GM12878 (cell line): ENCODE data around the gene CDKL5. TPM values are rescaled to one million over a fixed set of nuclear protein-coding genes. Genes with fewer than 3 reads are reported as not detected.
A peak's percentile ranks its signal among the peaks of the same experiment; 100 is the strongest.

ENCODE experiments used
- BACH1 ChIP-seq: fragments of 450-650 bp; IDR thresholded peaks from 2 replicates; pipeline ENCODE4 v1.6.1; 2017; ENCODE audit warnings: mild to moderate bottlenecking, borderline replicate concordance
- BHLHE40 ChIP-seq, 2 experiments: fragments of 450-650 bp in 1 of 2; IDR thresholded peaks; 2 replicates each; pipeline ENCODE4 v1.6.1; 2011 to 2017; ENCODE audit warnings: low read depth in 2 of 2, borderline replicate concordance in 1 of 2, improper control_type of control experiment in 1 of 2, low read length in 1 of 2, mild to moderate bottlenecking in 1 of 2
- CEBPZ ChIP-seq: fragments of 150-350 bp; IDR thresholded peaks from 2 replicates; pipeline ENCODE4 v1.6.1; 2016; ENCODE audit warnings: low read depth, low read length
- CTCF ChIP-seq, 3 experiments: IDR thresholded peaks in 2 of 3; conservative IDR thresholded peaks in 1 of 3; 2 replicates each; pipeline ENCODE4 v1.5.1; 2011; ENCODE audit warnings: low read depth in 3 of 3, low read length in 3 of 3, mild to moderate bottlenecking in 3 of 3, control low read depth in 2 of 3, moderate library complexity in 2 of 3, inconsistent platforms in 1 of 3, mixed read lengths in 1 of 3; ENCODE audit not compliant: control insufficient read depth in 2 of 3, insufficient read depth in 1 of 3; ENCODE audit errors: extremely low read depth in 1 of 3
- E2F8 ChIP-seq: fragments of 450-650 bp; IDR thresholded peaks from 2 replicates; pipeline ENCODE4 v1.6.1; 2018; ENCODE audit warnings: mild to moderate bottlenecking, low read depth, moderate library complexity; ENCODE audit not compliant: partially characterized antibody
- ESRRA ChIP-seq: IDR thresholded peaks from 2 replicates; pipeline ENCODE4 v1.6.1; 2012; ENCODE audit warnings: mild to moderate bottlenecking, low read length, improper control_type of control experiment
- HCFC1 ChIP-seq: fragments of 150-350 bp; IDR thresholded peaks from 2 replicates; pipeline ENCODE4 v1.6.1; 2014; ENCODE audit warnings: low read length
- MEF2B ChIP-seq: fragments of 450-650 bp; IDR thresholded peaks from 2 replicates; pipeline ENCODE4 v1.6.1; 2018; ENCODE audit warnings: mild to moderate bottlenecking, moderate library complexity; ENCODE audit not compliant: partially characterized antibody, poor library complexity, severe bottlenecking
- MYB ChIP-seq: fragments of 150-350 bp; IDR thresholded peaks from 2 replicates; pipeline ENCODE4 v1.6.1; 2014; ENCODE audit warnings: mild to moderate bottlenecking, low read depth, low read length, borderline replicate concordance
- RCOR1 ChIP-seq: conservative IDR thresholded peaks from 2 replicates; pipeline ENCODE4 v1.6.1; 2012; ENCODE audit warnings: low read depth, low read length, improper control_type of control experiment
- SIX5 ChIP-seq: IDR thresholded peaks from 2 replicates; pipeline ENCODE4 v1.6.1; 2011; ENCODE audit warnings: mild to moderate bottlenecking, low read depth, low read length, moderate library complexity; ENCODE audit not compliant: severe bottlenecking
- USF2 ChIP-seq: IDR thresholded peaks from 2 replicates; pipeline ENCODE4 v1.6.1; 2011; ENCODE audit warnings: low read depth, low read length, improper control_type of control experiment, borderline replicate concordance
- YBX1 ChIP-seq: fragments of 450-650 bp; IDR thresholded peaks from 2 replicates; pipeline ENCODE4 v1.6.1; 2016; ENCODE audit warnings: antibody characterized with exemption
- ZBTB4 ChIP-seq: fragments of 450-650 bp; formaldehyde crosslinking; IDR thresholded peaks from 2 replicates; pipeline ENCODE4 v1.4.0; 2022; ENCODE audit warnings: mild to moderate bottlenecking, moderate library complexity
- ZNF24 ChIP-seq: fragments of 450-650 bp; IDR thresholded peaks from 2 replicates; pipeline ENCODE4 v1.6.1; 2017; ENCODE audit warnings: antibody characterized with exemption, mild to moderate bottlenecking
- polyA plus RNA-seq, 11 experiments: library from polyadenylated mRNA; depleted of rRNA in 4 of 11; unstranded in 6 of 11; stranded (reverse) in 5 of 11; fragments of >200 nt; fragmentation: Nextera tagmentation in 4 of 11; fragmentation: Illumina TruSeq in 1 of 11; extraction: Ambion mirVana in 4 of 11; extraction: Trizol in 1 of 11; gene quantifications; 1 replicate in 1 of 11; 2 replicates in 10 of 11; pipeline versions ENCODE4 v1.2.1 to v1.2.3, GENCODE V29; 2011 to 2016; ENCODE audit warnings: inconsistent platforms in 2 of 11, missing spikeins in 2 of 11, low read depth in 1 of 11
- total RNA-seq, 4 experiments: library from RNA; depleted of rRNA in 3 of 4; stranded (reverse); fragments of >200 nt in 3 of 4; fragmentation: Illumina TruSeq in 1 of 4; extraction: Trizol in 1 of 4; gene quantifications; 2 replicates each; pipeline versions ENCODE4 v1.2.1 to v1.2.3, GENCODE V29; 2013 to 2021

The CDKL5 gene
- total and polyA plus RNA-seq, 10 of the 15 experiments (the other 5 are each of a cell fraction or from before 2014, with no cell fraction given), result 1.4 to 14.5 (median 6.3) TPM

GRCh38 chrX:18674788-18675735 is 249.7 kb downstream of the CDKL5 start (continued):
- TF ChIP-seq E2F8 (no peak), RCOR1 (no peak; the same call in 1 of the 2 replicates), HCFC1 (no peak), MYB (no peak), SIX5 (no peak), BACH1 (0 out of 2 replicates have a peak, but pooled peaks have one; percentile 24), CTCF (IDR thresholded peaks at IDR 0.05 in 2 of 3, conservative IDR thresholded peaks at IDR 0.05 in 1 of 3; ENCODE audit: control insufficient read depth in 2 of 3, extremely low read depth in 1 of 3, insufficient read depth in 1 of 3, low read depth in 3 of 3, low read length in 3 of 3) (no peak), MEF2B (no peak), ZNF24 (peak; percentile 99), BHLHE40 (IDR thresholded peaks at IDR 0.05; ENCODE audit: borderline replicate concordance in 1 of 2, low read depth in 2 of 2, low read length in 1 of 2) (0 out of 4 replicates have a peak, but pooled peaks of 1 of the 2 experiments have one; percentile 4), ESRRA (no peak), USF2 (no peak), ZBTB4 (CRISPR knock-in tag) (no peak), YBX1 (no peak), CEBPZ (no peak)
